ENCODE measurements around the gene GATAD2A.

DNA sequence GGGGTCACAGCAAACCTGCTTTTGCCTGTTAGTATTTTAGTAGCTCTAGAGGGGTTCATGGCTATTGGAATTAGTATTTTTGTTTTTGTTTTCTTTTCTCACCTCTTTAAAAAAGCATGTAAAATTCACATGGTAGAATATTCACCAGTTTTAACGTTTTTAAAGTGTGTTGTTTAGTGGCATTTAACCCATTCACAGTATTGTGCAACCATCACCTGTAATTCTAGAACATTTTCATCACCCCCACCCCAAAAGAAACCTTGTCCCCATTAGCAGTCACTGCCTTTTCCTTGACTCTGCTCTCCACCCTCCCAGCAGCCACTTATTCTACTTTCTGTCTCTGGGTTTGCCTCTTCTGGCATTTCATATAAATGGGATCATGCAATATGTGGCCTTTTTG lies 39.8 kb downstream of the GATAD2A start:
- TF ChIP-seq CTCF (optimal IDR thresholded peaks at IDR 0.05 in 1 of 3, IDR thresholded peaks at IDR 0.05 in 1 of 3, conservative IDR thresholded peaks at IDR 0.05 in 1 of 3; ENCODE audit: extremely low read depth in 1 of 3, insufficient read depth in 2 of 3, low read length in 3 of 3) = no peak
- TF ChIP-seq EZH2 (IDR thresholded peaks at IDR 0.05; ENCODE audit: low read length) = no peak
